Measurements from ENCODE around the gene IGFBP6.

The IGFBP6 gene, protein sequence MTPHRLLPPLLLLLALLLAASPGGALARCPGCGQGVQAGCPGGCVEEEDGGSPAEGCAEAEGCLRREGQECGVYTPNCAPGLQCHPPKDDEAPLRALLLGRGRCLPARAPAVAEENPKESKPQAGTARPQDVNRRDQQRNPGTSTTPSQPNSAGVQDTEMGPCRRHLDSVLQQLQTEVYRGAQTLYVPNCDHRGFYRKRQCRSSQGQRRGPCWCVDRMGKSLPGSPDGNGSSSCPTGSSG

DNA sequence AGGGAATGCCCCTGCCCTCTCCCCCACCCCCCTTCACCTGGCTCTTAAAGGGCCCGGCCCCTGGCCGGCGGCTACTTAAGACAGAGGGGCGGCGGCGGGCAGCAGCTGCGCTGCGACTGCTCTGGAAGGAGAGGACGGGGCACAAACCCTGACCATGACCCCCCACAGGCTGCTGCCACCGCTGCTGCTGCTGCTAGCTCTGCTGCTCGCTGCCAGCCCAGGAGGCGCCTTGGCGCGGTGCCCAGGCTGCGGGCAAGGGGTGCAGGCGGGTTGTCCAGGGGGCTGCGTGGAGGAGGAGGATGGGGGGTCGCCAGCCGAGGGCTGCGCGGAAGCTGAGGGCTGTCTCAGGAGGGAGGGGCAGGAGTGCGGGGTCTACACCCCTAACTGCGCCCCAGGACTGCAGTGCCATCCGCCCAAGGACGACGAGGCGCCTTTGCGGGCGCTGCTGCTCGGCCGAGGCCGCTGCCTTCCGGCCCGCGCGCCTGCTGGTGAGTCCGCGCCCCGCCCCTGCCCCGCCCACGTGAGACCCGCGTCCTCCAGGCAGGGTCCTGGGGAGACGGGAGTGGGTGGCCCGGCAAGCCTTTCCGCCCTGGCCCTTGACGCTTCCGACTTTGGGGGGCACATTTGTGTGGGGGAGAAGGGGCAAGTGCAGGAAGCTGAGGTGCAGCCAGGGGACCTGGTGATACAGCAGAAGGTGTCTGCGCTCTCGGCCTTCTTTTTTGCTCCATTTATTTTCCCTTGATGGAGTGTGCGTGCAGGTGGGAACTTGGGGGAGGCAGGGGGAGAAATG is at the start of gene IGFBP6:
IGFBP6 (plus strand) TSS at position 104 of the 790 bp plus-strand sequence; CDS start at position 155, 51 bp downstream.
- no peak for DNase-seq (ENCODE audit: low read depth)

DNA sequence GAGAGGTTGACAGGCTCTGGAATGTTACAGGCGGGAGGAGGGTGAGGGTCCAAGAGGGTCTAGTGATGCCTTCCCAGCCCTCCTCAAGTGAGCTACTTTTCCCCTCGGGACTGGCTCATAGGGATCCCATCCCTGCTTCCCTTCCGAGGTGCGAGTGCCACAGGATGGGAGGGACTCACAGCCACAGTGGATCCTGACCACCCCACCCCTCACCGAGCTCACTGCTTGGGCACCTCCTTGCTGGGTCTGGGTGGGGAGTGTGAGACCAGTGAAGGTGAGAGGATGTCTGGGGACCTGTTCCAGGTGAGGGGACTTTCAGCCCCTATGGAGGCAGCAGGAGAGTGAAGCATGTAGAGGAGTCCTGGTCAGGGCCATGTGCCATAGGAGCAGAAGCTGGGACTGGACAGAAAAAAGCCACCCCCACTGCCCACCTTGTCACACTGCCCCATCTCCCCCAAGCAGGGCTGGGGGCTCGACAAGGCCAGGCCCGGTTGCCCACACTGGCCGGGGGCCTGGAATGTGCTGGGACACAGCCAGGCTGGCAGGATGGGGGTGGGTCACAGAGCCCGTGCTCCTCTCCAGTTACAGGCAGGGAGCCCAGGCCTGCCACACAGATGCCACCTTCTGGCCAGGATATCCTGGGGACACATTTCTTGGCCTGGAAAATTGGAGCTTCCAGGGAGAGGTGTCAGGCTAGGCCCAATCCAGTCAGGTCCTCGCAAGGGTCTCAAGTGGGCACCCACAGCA is 49.3 kb upstream of the IGFBP6 start:
- no peak for DNase-seq (ENCODE audit: low read depth)

DNA sequence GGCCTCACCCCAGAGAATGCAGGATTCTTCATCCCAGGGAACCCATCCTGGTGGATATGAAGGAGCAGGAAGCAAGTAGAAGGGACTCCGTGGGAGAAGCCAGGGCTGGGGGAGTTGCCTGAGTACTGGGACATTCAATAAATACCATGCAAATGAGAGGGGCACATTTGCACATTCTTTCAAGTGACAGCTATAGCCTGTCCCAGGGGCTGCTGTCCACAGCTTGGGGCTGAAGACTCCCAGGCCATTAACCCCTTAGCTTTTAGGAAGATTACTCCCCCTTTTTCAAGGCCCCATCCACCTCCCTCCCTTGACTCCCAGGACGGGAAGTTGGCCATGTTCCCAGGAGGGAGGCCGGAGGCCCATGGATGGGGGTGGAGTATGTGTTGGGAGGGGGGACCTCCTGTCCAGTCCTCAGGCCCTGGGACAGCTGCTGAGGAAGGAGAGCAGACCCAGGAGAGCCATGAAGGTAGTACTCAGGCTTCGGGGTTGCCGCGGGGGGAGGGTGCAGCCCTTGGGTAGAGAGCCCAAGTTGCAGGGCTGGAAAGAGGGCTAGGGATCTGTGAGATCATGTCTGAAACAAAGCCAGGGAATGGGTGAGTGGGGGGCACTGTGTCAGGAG is 48.6 kb upstream of the IGFBP6 start:
- no peak for DNase-seq (ENCODE audit: low read depth)

DNA sequence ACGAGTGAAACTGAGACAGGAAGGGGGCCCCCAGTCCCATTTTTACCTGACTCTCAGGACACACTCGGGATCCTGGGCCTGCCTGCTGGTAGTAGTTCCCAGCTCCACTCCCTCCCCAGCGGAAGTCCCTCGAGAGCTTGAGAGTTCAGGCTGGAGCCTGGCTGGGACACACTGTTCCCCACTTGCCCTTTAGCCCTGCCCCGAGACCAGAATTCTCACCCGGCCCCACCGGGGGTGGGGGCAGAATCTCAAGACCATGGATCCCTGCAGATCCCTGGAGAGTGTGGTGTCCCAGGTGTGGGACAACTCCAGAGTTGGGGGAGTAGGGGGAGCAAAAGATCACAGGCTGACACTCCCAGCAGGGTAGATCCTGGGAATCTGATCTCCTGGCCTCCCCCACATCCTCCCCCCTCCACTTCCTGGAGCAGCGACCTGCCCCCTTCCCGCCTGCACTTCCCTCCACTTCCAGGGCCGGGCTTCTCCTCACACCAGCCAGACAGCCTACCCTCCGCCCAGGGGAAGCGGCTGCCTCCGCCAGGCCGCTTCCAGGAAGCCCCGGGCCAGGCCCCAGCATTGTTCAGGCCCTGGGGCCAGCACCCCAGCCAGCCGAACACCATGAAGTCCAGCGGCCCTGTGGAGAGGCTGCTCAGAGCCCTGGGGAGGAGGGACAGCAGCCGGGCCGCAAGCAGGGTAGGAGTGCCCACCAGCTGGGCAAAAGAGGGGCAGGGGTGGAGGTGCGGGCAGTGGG is 47.7 kb upstream of the IGFBP6 start, which contains the start of gene TNS2:
TNS2 (plus strand) TSS at position 495 of the 748 bp plus-strand sequence; CDS start at position 616, 121 bp downstream.
- DNase-seq (ENCODE audit: low read depth): no peak

GRCh38 chr12:53050426-53051057 is 46.9 kb upstream of the IGFBP6 start:
- DNase-seq (ENCODE audit: low read depth): no peak

GRCh38 chr12:53051058-53051880 is 46.2 kb upstream of the IGFBP6 start:
- no peak for DNase-seq (ENCODE audit: low read depth)

GRCh38 chr12:53051881-53052412 is 45.5 kb upstream of the IGFBP6 start:
- no peak for DNase-seq (ENCODE audit: low read depth)

GRCh38 chr12:53052419-53053217 is 44.8 kb upstream of the IGFBP6 start:
- no peak for DNase-seq (ENCODE audit: low read depth)

GRCh38 chr12:53053218-53054111 is 44.0 kb upstream of the IGFBP6 start:
- peak; percentile 39 for DNase-seq (ENCODE audit: low read depth)

GRCh38 chr12:53054112-53054878 is 43.2 kb upstream of the IGFBP6 start:
- peak; percentile 91 for DNase-seq (ENCODE audit: low read depth)

DNA sequence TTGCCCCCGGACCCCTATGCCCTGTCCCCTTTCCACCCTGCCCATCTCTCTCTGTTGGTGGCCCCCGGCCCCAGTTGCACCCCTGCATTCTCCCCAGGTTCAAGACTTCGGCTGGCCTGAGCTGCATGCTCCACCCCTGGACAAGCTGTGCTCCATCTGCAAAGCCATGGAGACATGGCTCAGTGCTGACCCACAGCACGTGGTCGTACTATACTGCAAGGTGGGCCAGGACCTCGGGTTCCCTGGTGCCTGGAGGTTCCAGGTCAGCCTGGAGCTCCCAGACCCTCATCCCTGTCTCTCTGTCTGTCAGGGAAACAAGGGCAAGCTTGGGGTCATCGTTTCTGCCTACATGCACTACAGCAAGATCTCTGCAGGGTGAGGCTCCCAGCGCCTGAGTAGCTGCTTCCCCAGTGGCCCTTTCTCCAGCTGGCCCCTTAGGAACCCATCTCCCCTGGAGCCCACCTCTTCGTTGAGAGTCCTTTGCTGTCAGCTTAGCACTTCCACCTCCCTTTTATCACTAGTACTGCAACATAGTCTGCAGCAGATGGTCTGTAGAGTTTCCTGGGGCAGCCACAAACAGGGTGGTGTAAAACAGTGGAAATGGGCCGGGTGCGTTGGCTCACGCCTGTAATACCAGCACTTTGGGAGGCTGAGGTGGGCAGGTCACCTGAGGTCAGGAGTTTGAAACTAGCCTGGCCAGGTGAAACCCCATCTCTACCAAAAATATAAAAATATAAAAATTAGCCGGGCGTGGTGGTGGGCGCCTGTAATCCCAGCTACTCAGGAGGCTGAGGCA is 41.8 kb upstream of the IGFBP6 start:
- no peak for DNase-seq (ENCODE audit: low read depth)

GRCh38 chr12:53056296-53056695 is 41.2 kb upstream of the IGFBP6 start:
- DNase-seq (ENCODE audit: low read depth): no peak

- DNase-seq (ENCODE audit: low read depth): no peak
Observed at GRCh38 chr12:53056901-53057300, 40.6 kb upstream of the IGFBP6 start.

GRCh38 chr12:53057816-53058500 is 39.5 kb upstream of the IGFBP6 start:
- DNase-seq (ENCODE audit: low read depth): no peak

DNA sequence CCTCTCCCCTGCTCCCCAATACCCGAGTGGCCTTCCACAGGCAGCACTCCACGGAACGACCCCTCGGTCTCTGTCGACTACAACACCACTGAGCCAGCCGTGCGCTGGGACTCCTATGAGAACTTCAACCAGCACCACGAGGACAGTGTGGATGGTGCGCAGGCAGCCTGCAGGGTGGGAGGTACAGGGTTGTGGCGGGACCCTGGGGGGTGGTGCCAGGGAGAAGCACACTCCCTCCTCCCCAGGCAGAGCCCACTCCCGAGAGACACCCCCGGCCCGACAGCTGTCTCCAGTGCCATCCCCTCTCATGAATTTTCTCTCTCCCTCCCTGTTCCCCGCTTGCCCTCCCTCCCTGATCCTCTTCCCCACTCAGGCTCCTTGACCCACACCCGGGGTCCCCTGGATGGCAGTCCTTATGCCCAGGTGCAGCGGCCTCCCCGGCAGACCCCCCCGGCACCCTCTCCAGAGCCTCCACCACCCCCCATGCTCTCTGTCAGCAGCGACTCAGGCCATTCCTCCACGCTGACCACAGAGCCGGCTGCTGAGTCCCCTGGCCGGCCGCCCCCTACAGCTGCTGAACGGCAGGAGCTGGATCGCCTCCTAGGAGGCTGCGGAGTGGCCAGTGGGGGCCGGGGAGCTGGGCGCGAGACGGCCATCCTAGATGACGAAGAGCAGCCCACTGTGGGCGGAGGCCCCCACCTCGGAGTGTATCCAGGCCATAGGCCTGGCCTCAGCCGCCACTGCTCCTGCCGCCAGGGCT is 38.6 kb upstream of the IGFBP6 start:
- no peak for DNase-seq (ENCODE audit: low read depth)
